HepG2 (cell line): ENCODE results near the gene NOXA1. TPM values are rescaled to one million over a fixed set of nuclear protein-coding genes. Genes with fewer than 3 reads are reported as not detected.

ENCODE experiments used
- ATAC-seq: fragments of 200-7000 bp; cut with Tn5 transposase; 3 replicates; pipeline ENCODE4 v1.9.1; 2020; ENCODE audit warnings: mild to moderate bottlenecking, moderate library complexity
- BruUV-seq: library from RNA; stranded (reverse); fragments of 400-500 nt; replicated peaks from 2 replicates; lab custom pipeline; 2021; lab: Mats Ljungman, UMichigan
- CTCF ChIA-PET: fragments of 300-600 bp; formaldehyde crosslinking; extraction: SDS; loops from one replicate; lab custom pipeline; 2021; ENCODE audit warnings: low total read pairs, inconsistent platforms, low intra/inter-chr PET ratio; lab: Yijun Ruan, JAX
- POLR2A ChIA-PET: fragments of 350-600 bp; sonication (Branson Sonifier 250); formaldehyde crosslinking; loops from one replicate; lab custom pipeline; 2020; ENCODE audit warnings: antibody characterized with exemption, inconsistent platforms; lab: Yijun Ruan, JAX
- DNase-seq: peaks from one replicate; pipeline ENCODE4 v3.0.0-alpha.2; 2015; ENCODE audit warnings: low spot score
- FAIRE-seq: peaks from 3 replicates; lab custom pipeline; 2011; peaks lifted over from hg19 to GRCh38; lab: Jason Lieb, UNC
- H2AFZ ChIP-seq: one replicate; pipeline ENCODE4 v1.6.1; 2011; ENCODE audit warnings: low read length, inconsistent platforms
- H3K27ac ChIP-seq: fragments of 300-600 bp; 3 replicates; pipeline ENCODE4 v1.8.0; 2011; ENCODE audit warnings: mixed run types, mild to moderate bottlenecking, mixed read lengths, low read length, inconsistent platforms; ENCODE audit not compliant: insufficient read depth; ENCODE audit errors: extremely low read length
- H3K27me3 ChIP-seq, 2 experiments: fragments of 200-600 bp in 1 of 2; 2 replicates in 1 of 2; 3 replicates in 1 of 2; pipeline versions ENCODE4 v1.6.0 to v1.8.0; 2011; ENCODE audit warnings: low read length in 2 of 2, mild to moderate bottlenecking in 2 of 2, moderate library complexity in 2 of 2, inconsistent platforms in 1 of 2; ENCODE audit not compliant: insufficient read depth in 2 of 2, control insufficient read depth in 1 of 2
- H3K36me3 ChIP-seq, 2 experiments: fragments of 200-600 bp in 1 of 2; replicated peaks in 1 of 2; 2 replicates in 1 of 2; 3 replicates in 1 of 2; pipeline versions ENCODE4 v1.5.1 to v1.8.0; 2011; ENCODE audit warnings: low read length in 2 of 2, inconsistent platforms in 1 of 2; ENCODE audit not compliant: insufficient read depth in 2 of 2, control insufficient read depth in 1 of 2
- H3K4me1 ChIP-seq: 2 replicates; pipeline ENCODE4 v1.5.1; 2012; ENCODE audit warnings: low read length, inconsistent platforms; ENCODE audit not compliant: insufficient read depth
- H3K4me2 ChIP-seq: 2 replicates; pipeline ENCODE4 v1.6.0; 2011; ENCODE audit warnings: low read depth, low read length, inconsistent platforms
- H3K4me3 ChIP-seq, 3 experiments: fragments of 200-600 bp in 1 of 3; sonication (generic), shearing (Covaris generic) in 1 of 3; replicated peaks in 1 of 3; 2 replicates each; pipeline ENCODE4 v1.5.1; 2011 to 2016; ENCODE audit warnings: low read length in 3 of 3, inconsistent platforms in 2 of 3, low read depth in 2 of 3, mild to moderate bottlenecking in 2 of 3, control low read depth in 1 of 3, mixed read lengths in 1 of 3; ENCODE audit not compliant: insufficient read depth in 1 of 3
- H3K79me2 ChIP-seq: one replicate; pipeline ENCODE4 v1.6.1; 2011; ENCODE audit warnings: low read length, inconsistent platforms; ENCODE audit not compliant: insufficient read depth
- H3K9ac ChIP-seq: 2 replicates; pipeline ENCODE4 v1.6.0; 2011; ENCODE audit warnings: mild to moderate bottlenecking, low read depth, low read length, inconsistent platforms; ENCODE audit not compliant: insufficient read depth
- H3K9me3 ChIP-seq: 2 replicates; pipeline ENCODE4 v1.5.1; 2012; ENCODE audit warnings: mild to moderate bottlenecking, low read length
- H4K20me1 ChIP-seq: 2 replicates; pipeline ENCODE4 v1.6.0; 2011; ENCODE audit warnings: inconsistent platforms, mild to moderate bottlenecking, low read length, moderate library complexity; ENCODE audit not compliant: insufficient read depth
- AGO2 ChIP-seq: fragments of 200-400 bp; formaldehyde crosslinking; optimal IDR thresholded peaks from 2 replicates; pipeline ENCODE3; 2017; ENCODE audit warnings: mild to moderate bottlenecking, low read depth, low read length, moderate library complexity
- ATF7-NPFF ChIP-seq: sonication (generic); formaldehyde crosslinking; IDR thresholded peaks from 2 replicates; pipeline ENCODE4 v1.8.1; 2023; ENCODE audit warnings: mild to moderate bottlenecking, low read depth, missing genetic modification reagents, moderate library complexity
- CHCHD3 ChIP-seq: sonication (generic); formaldehyde crosslinking; IDR thresholded peaks from 2 replicates; pipeline ENCODE4 v1.8.0; 2022; ENCODE audit warnings: mild to moderate bottlenecking, missing genetic modification reagents, moderate library complexity
- DNMT1 ChIP-seq: sonication (generic); formaldehyde crosslinking; IDR thresholded peaks from 2 replicates; pipeline ENCODE4 v1.5.1; 2020; ENCODE audit warnings: mild to moderate bottlenecking, missing genetic modification reagents
- FOSL2 ChIP-seq: sonication (generic); formaldehyde crosslinking; IDR thresholded peaks from 2 replicates; pipeline ENCODE4 v1.4.0; 2020; ENCODE audit warnings: missing genetic modification reagents
- IKZF5 ChIP-seq: IDR thresholded peaks from 2 replicates; pipeline ENCODE4 v1.6.1; 2018; ENCODE audit warnings: missing genetic modification reagents, mild to moderate bottlenecking, missing compliant biosample characterization
- ISL2 ChIP-seq: sonication (generic); formaldehyde crosslinking; IDR thresholded peaks from 2 replicates; pipeline ENCODE4 v1.5.0; 2020; ENCODE audit warnings: missing genetic modification reagents
- MIER3 ChIP-seq: IDR thresholded peaks from 2 replicates; pipeline ENCODE4 v1.6.1; 2016; ENCODE audit warnings: missing compliant biosample characterization, borderline replicate concordance
- POLR2A ChIP-seq, 2 experiments: IDR thresholded peaks; 2 replicates each; pipeline ENCODE4 v1.6.1; 2011; ENCODE audit warnings: low read depth in 2 of 2, low read length in 2 of 2, mild to moderate bottlenecking in 1 of 2, moderate library complexity in 1 of 2; ENCODE audit not compliant: insufficient read depth in 1 of 2
- RBFOX2 ChIP-seq: fragments of 200-400 bp; formaldehyde crosslinking; IDR thresholded peaks from 2 replicates; pipeline ENCODE4 v1.6.1; 2017; ENCODE audit warnings: low read depth, mild to moderate bottlenecking, low read length
- ZBTB3 ChIP-seq: sonication (generic); formaldehyde crosslinking; IDR thresholded peaks from 2 replicates; pipeline ENCODE4 v1.4.0; 2020; ENCODE audit warnings: low read depth, mild to moderate bottlenecking, moderate library complexity, missing genetic modification reagents, borderline replicate concordance
- ZBTB37 ChIP-seq: sonication (generic); formaldehyde crosslinking; IDR thresholded peaks from 2 replicates; pipeline ENCODE4 v1.4.0; 2020; ENCODE audit warnings: mild to moderate bottlenecking, missing genetic modification reagents
- ZBTB7A ChIP-seq: sonication (generic); formaldehyde crosslinking; IDR thresholded peaks from 2 replicates; pipeline ENCODE4 v1.8.0; 2022; ENCODE audit warnings: mild to moderate bottlenecking, missing genetic modification reagents
- ZFP82 ChIP-seq: sonication (generic); formaldehyde crosslinking; IDR thresholded peaks from 2 replicates; pipeline ENCODE4 v1.5.1; 2020; ENCODE audit warnings: mild to moderate bottlenecking, missing genetic modification reagents, borderline replicate concordance
- ZNF12 ChIP-seq: sonication (generic); formaldehyde crosslinking; IDR thresholded peaks from 2 replicates; pipeline ENCODE4 v1.5.0; 2020; ENCODE audit warnings: missing genetic modification reagents
- ZNF34 ChIP-seq: sonication (generic); formaldehyde crosslinking; IDR thresholded peaks from 2 replicates; pipeline ENCODE4 v1.4.0; 2020; ENCODE audit warnings: mild to moderate bottlenecking, missing genetic modification reagents, borderline replicate concordance
- ZNF670 ChIP-seq: sonication (generic); formaldehyde crosslinking; IDR thresholded peaks from 2 replicates; pipeline ENCODE4 v1.8.0; 2022; ENCODE audit warnings: mild to moderate bottlenecking, missing genetic modification reagents, borderline replicate concordance
- ZNF7 ChIP-seq: IDR thresholded peaks from 2 replicates; pipeline ENCODE4 v1.6.1; 2016; ENCODE audit warnings: missing biosample characterization, missing genetic modification reagents
- ZNF879 ChIP-seq: sonication (generic); formaldehyde crosslinking; IDR thresholded peaks from 2 replicates; pipeline ENCODE4 v1.8.1; 2023; ENCODE audit warnings: missing genetic modification reagents
- WGBS: methylation state at CpG from one replicate; pipeline ENCODE4 v1.1.6; 2017; ENCODE audit warnings: low lambda C conversion rate; 5-methylcytosine and 5-hydroxymethylcytosine counted together
- in situ Hi-C: cut with HindIII; loops from 2 replicates; pipeline ENCODE4 v1.10.0; 2017; ENCODE audit warnings: low pct_unique_long_range_greater_than_20kb; ENCODE audit not compliant: extremely low pct_ligation_motif_present
- intact Hi-C: fragments of 100-400 bp; cut with micrococcal nuclease; formaldehyde crosslinking; loops from one replicate; pipeline ENCODE4 v1.10.0; 2022; ENCODE audit not compliant: unreplicated experiment
- polyA plus RNA-seq, 8 experiments: library from polyadenylated mRNA; depleted of rRNA in 3 of 8; stranded (reverse) in 7 of 8; unstranded in 1 of 8; fragments of >200 nt; fragmentation: Illumina TruSeq in 4 of 8; extraction: Trizol in 4 of 8; gene quantifications; 2 replicates each; pipeline versions ENCODE4 v1.2.1 to v1.2.3, GENCODE V29; 2011 to 2016; ENCODE audit warnings: low read depth in 4 of 8, missing spikeins in 1 of 8, mixed read lengths in 1 of 8; ENCODE audit not compliant: insufficient read depth in 1 of 8
- total RNA-seq, 5 experiments: library from RNA; depleted of rRNA; stranded (reverse); fragments of >200 nt; fragmentation: Illumina TruSeq; extraction: Trizol; gene quantifications; 2 replicates each; pipeline ENCODE4 v1.2.3, GENCODE V29; 2016; ENCODE audit warnings: low read depth in 1 of 5

Gene NOXA1
- total and polyA plus RNA-seq, 2 of the 13 experiments (the other 11 are each of a cell fraction or from before 2014, with no cell fraction given) = 0.78 to 1.2 TPM

GRCh38 chr9:137454145-137454596 is 31.0 kb downstream of the NOXA1 start:
- FAIRE-seq (no peak), DNase-seq (no peak), ATAC-seq (peak; percentile 47)
- H3K36me3 ChIP-seq = peaks cover 12 to 45% of the 10 kb centered on the region in 2 experiments
- H3K4me1 ChIP-seq = peaks cover 64% of the 10 kb centered on the region
- CTCF ChIA-PET = no interaction called here
- BruUV-seq = no TSS peak
- peak overlapping the region; percentile 70 for H3K9ac ChIP-seq
- no peak for TF ChIP-seq MIER3 (CRISPR knock-in tag)
- TF ChIP-seq RBFOX2 = peak; percentile 60
- peak; percentile 19 for TF ChIP-seq AGO2
- peak; percentile 21; the same call in 1 of the 2 replicates for TF ChIP-seq ZBTB7A (CRISPR knock-in tag)
- TF ChIP-seq CHCHD3 (CRISPR knock-in tag) = 0 out of 2 replicates have a peak, but pooled peaks have one; percentile 51
- TF ChIP-seq DNMT1 (CRISPR knock-in tag) = 0 out of 2 replicates have a peak, but pooled peaks have one; percentile 2
- TF ChIP-seq ZNF7 (CRISPR knock-in tag) = peak; percentile 13; the same call in 1 of the 2 replicates
- 0 out of 2 replicates have a peak, but pooled peaks have one; percentile 38 for TF ChIP-seq ZBTB3 (CRISPR knock-in tag)
- TF ChIP-seq ATF7-NPFF (CRISPR knock-in tag) = peak; percentile 18; the same call in 1 of the 2 replicates
- no peak for TF ChIP-seq ISL2 (CRISPR knock-in tag)
- TF ChIP-seq IKZF5 (CRISPR knock-in tag) = no peak
- peak; percentile 54; the same call in 1 of the 2 replicates for TF ChIP-seq ZNF670 (CRISPR knock-in tag)
- peak in 1 of 2 experiments; percentile 42; a peak in 1 of 4 replicates for TF ChIP-seq POLR2A (IDR thresholded peaks at IDR 0.05; ENCODE audit: insufficient read depth in 1 of 2, low read depth in 2 of 2, low read length in 2 of 2)
- TF ChIP-seq FOSL2 (CRISPR knock-in tag) = no peak
- 0 out of 2 replicates have a peak, but pooled peaks have one; percentile 10 for TF ChIP-seq ZNF34 (CRISPR knock-in tag)
- TF ChIP-seq ZFP82 = 0 out of 2 replicates have a peak, but pooled peaks have one; percentile 78
- TF ChIP-seq ZNF12 (CRISPR knock-in tag) = 0 out of 2 replicates have a peak, but pooled peaks have one; percentile 49
- 0 out of 2 replicates have a peak, but pooled peaks have one; percentile 1 for TF ChIP-seq ZBTB37
- 0 out of 2 replicates have a peak, but pooled peaks have one; percentile 1 for TF ChIP-seq ZNF879 (CRISPR knock-in tag)
- TF ChIP-seq, all 625 proteins: peak for 15
- peaks cover 31% of the 10 kb centered on the region for H3K79me2 ChIP-seq
- H3K4me2 ChIP-seq = peak overlapping the region; percentile 96
- intact Hi-C loops = no loop called here
- POLR2A ChIA-PET = interaction anchor here (0.6 to 1.3 kb wide), 7 partner anchors 9 to 177 kb away, joined by 3 to 9 read pairs (median 4); partner anchors contain the start of genes ENTPD8 and TOR4A
- H3K4me3 ChIP-seq = peak overlapping the region in 2 of 3 experiments; percentile 32 to 95; a peak in 4 of 6 replicates
- H2AFZ ChIP-seq = no peak overlapping the region
- H3K27me3 ChIP-seq = no peaks in the 10 kb centered on the region
- peaks cover 14% of the 10 kb centered on the region; the same call in 1 of the 2 replicates for H4K20me1 ChIP-seq
- peak overlapping the region; percentile 99 for H3K27ac ChIP-seq
- WGBS = no CpG with 5 or more reads among the region's 24 CpGs
- in situ Hi-C loops = no loop called here
- H3K9me3 ChIP-seq = no peaks in the 10 kb centered on the region
